Fibroblast of the conjunctiva (primary cell): ENCODE measurements around the gene TOP3B.

Source experiments
- DNase-seq: peaks from one replicate; pipeline ENCODE4 v3.0.0-alpha.2; 2010; ENCODE audit warnings: low read depth

TOP3B gene

DNA sequence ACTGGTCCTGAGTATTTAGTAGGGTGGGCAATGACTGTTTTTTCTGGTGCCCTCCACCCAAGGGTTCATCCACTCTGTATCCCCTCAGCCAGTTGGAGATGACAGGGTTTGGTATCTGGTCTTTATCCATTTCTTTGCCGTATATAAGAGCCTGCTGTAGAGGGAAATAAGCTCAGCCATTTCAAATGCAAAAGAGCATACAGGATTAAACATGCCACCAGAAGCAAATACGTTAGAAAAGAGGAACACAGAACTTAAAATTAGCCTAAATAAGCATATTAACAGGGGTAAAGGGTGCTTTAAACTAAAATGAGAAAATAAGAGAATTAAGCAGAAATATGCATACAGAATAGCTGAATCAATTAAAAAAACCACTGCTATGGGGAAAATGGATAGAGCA is 27.8 kb upstream of the TOP3B start:
- DNase-seq, result no peak

DNA sequence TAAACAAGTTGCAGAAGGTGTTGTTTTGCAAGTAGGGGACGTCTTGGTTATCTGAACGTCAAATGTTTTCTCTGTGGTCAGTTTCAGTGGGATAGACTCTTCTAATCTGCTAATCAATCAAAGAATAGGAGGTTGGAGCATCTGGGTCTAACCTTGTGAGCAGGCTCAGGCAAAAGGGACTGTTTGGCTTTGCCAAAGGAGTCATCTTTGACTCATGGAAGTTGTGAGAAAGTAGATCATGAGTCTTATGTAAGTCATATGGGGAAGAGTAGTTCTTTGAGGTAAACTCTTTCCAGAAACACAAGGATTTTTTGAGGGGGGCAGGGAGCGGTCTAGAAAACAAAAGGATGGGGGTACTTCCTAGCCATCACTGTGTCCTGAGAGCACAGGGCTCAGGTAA is 27.1 kb upstream of the TOP3B start:
- DNase-seq, result no peak

- DNase-seq, result no peak
These were observed 24.0 kb upstream of the TOP3B start for GRCh38 chr22:22006596-22006990.

GRCh38 chr22:22005945-22006595 is 23.5 kb upstream of the TOP3B start:
- DNase-seq, result no peak

- no peak for DNase-seq
These were observed 20.6 kb upstream of the TOP3B start for GRCh38 chr22:22003233-22003632.

DNA sequence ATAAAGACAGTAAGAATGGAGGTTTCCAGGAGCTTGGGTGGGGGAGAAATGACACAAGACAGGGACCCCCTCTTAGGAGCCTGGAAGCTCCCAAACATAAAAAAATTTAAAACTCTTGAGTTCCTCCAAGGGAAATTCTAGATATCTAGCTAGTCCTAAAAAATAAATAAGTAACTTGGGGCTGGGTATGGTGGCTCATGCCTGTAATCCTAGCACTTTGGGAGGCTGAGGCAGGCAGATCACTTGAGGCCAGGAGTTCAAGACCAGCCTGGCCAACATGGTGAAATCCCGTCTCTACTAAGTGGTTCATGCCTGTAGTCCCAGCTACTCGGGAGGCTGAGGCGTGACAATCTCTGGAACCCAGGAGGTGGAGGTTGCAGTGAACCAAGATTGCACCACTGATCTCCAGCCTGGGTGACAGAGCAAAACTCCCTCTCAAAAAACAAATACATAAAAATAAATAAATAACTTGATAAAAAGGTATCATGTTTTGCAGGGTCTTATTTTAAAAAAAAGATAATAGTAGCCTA is 20.0 kb upstream of the TOP3B start:
- DNase-seq, result no peak

DNA sequence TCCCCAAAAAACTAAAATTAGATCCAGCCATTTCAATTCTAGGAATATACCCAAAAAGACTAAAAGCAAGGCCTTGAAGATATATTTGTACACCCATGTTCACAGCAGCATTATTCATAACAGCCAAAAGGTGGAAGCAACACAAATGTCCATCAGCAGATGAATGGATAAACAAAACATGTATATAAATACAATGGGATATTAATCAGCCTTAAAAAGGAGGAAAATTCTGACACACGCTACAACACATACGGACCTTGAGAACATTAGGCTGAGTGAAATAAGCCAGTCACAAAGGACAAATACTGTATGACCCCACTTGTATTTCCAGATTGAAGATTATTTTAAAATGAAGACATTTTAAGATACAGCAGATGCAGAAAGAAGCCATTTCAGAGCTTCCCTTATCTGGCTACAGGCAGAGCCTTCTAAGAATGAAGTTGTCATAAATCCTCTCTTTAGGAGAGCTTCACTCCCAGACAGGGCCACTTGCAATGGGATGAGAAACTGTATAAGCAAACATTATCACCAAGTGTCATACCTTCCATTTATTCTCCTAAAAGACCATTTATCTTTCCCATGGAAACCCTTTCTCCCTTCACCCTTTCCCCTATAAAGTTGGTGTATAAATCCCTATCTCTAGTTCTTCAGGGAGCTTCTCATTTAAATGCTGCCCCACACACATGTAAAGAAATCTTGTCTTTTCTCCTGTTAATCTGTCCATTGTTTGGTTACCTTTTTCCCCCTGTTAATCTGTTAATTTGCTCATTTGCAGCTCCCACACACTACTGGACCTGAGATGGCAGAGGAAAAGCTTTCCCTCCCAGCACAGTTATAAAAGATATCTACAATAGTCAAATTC is 19.3 kb upstream of the TOP3B start:
- no peak for DNase-seq

DNA sequence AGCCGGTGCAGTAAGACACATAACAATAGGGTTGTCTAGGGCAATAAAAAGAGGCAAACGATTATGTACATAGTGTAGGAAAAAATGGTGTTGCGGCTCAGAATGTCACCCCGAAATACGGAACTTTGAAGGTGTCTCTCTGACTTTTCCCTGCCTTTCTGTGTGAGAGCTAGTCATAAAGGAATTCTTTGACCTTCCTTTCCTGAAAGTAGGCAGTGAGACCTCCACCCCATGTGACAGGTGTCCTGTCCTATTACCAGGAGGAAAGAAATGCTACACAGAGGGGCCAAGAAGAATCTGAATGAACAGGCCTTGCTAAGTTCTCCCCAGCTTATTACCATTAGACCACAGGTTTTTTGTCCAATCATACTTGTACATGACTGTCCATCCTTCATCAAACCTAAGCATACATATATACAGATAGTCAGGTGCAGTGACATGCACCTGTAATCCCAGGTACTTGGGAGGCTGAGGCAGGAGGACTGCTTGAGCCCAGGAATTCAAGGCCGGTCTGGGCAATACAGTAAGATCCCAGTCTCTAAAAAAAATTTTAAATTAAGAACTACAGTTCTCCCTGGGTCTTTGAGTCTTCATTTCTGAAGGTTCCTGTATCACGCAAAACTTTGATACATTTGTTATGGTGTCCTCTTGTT is 16.1 kb upstream of the TOP3B start:
- DNase-seq, result no peak

- no peak for DNase-seq
These were observed 13.7 kb upstream of the TOP3B start for GRCh38 chr22:21996175-21996720.

GRCh38 chr22:21995660-21996059 is 13.1 kb upstream of the TOP3B start:
- no peak for DNase-seq

GRCh38 chr22:21994881-21995444 is 12.4 kb upstream of the TOP3B start:
- DNase-seq, result no peak

DNA sequence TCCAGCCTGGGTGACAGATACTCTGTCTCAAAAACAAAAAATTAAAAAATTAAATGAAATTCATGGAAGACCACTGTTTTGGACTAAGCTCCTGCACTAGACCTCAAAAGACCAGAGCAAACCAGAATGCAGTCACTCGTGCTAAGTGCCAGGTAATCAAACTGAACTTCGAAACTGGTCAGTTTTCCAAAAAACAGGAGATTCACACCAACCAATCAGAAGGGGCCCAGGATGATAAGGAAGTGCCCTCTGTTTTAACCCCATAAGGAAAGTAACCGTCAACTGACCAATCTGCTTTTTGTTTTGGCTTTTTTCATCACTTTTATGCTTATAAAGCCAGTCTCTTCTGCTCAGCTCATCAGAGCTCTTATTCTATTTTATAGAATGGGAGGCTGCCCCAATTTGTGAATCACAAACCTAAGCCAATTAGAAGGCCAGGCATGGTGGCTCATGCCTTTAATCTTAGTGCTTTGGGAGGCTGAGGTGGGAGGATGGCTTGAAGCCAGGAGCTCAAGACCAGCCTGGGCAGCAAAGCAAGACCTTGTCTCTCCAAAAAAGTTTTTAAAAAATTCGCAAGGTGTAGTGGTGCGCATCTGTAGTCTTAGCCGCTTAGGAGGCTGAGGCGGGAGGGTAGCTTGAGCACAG is 10.1 kb upstream of the TOP3B start:
- no peak for DNase-seq

DNA sequence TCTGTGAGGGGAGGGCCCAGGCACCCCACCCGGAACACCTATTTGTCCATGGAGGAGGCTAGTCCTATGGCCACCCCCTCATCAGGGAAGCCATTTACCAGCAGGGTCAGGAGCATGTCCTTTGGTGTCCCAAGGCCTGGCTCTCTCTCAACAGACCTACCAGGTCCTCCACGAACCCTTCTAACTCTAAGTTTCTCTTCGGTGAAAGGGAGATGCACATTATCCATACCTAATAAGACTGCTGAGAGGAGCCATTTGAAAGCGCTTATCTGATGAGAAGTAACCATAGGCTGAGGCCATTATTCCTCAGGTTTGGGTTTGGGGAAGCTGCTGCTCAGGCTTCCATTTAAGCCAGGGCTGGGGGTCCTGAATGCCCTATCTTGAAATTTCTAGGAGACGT is 9.2 kb upstream of the TOP3B start:
- no peak for DNase-seq

GRCh38 chr22:21991304-21991596 is 8.7 kb upstream of the TOP3B start:
- DNase-seq, result no peak

- no peak for DNase-seq
These were observed 8.1 kb upstream of the TOP3B start for GRCh38 chr22:21990445-21991303.

GRCh38 chr22:21989049-21989448 is 6.5 kb upstream of the TOP3B start:
- DNase-seq, result no peak

DNA sequence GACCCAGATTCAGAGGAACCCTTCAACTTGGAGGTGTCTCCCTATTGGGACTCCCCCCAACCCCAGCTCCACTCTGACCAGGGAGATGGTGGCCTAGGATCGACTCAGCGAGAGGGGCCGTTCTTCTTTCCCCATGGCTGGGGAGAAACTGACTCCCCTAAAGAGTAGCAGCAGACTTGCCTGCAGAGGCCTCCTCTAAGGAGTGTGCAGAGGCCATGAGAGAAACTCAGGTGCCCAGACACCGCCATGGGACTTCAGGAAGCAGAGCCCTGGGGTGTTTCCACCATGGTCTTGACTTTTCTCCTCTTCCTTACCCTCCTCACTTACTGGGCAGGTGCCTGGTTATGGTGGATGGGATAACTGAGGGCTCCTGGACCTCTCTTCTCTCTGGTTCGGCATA is 2.6 kb upstream of the TOP3B start:
- DNase-seq, result no peak

- DNase-seq, result no peak
These were observed 2.2 kb upstream of the TOP3B start for GRCh38 chr22:21984793-21985192.

DNA sequence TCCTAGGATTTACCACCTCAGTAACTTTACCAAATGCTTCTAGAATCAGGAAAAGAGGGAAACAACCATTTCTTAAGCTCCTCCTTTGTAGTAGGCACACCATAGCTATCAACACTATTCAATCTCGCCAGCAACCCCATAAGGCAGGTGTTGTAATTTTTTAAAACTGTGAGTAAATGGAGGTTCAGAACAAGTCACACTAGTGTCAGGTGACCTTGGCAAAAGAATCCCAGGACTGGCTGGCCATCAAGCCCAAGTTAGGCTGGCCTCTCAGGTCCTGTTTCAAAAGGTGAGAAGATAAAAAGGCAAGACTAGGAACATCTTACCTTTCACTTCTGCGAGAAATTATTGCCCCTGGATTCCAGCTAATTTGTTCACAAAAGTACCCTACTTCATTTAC is 713 bp downstream of the TOP3B start:
- DNase-seq, result no peak

GRCh38 chr22:21980547-21980946 is 2.0 kb downstream of the TOP3B start:
- DNase-seq, result no peak
